Keratinocyte (primary cell): ENCODE data around the gene DCTN4. TPM values are rescaled to one million over a fixed set of nuclear protein-coding genes. Genes with fewer than 3 reads are reported as not detected.

Source experiments
- DNase-seq: peaks from one replicate; pipeline ENCODE4 v3.0.0-alpha.2; 2011; ENCODE audit warnings: low read depth, missing footprints, low spot score
- FAIRE-seq: peaks from 2 replicates; lab custom pipeline; 2011; peaks lifted over from hg19 to GRCh38; lab: Jason Lieb, UNC
- H2AFZ ChIP-seq: 2 replicates; pipeline ENCODE4 v1.6.0; 2012; ENCODE audit warnings: low read length, control low read depth, inconsistent platforms; ENCODE audit not compliant: control insufficient read depth
- H3K27ac ChIP-seq: 2 replicates; pipeline ENCODE4 v1.5.1; 2011; ENCODE audit warnings: low read length; ENCODE audit not compliant: control insufficient read depth, insufficient read depth
- H3K27me3 ChIP-seq: 3 replicates; pipeline ENCODE4 v1.6.0; 2011; ENCODE audit warnings: low read length; ENCODE audit not compliant: control insufficient read depth, insufficient read depth; ENCODE audit errors: extremely low read depth
- H3K36me3 ChIP-seq, 2 experiments: 2 replicates in 1 of 2; 3 replicates in 1 of 2; pipeline ENCODE4 v1.5.1; 2011; ENCODE audit warnings: low read length in 2 of 2, mild to moderate bottlenecking in 1 of 2; ENCODE audit not compliant: control insufficient read depth in 2 of 2, insufficient read depth in 2 of 2; ENCODE audit errors: extremely low read depth in 1 of 2
- H3K4me1 ChIP-seq: 3 replicates; pipeline ENCODE4 v1.5.1; 2011; ENCODE audit warnings: low read length; ENCODE audit not compliant: control insufficient read depth, insufficient read depth; ENCODE audit errors: extremely low read depth
- H3K4me2 ChIP-seq: 3 replicates; pipeline ENCODE4 v1.6.0; 2011; ENCODE audit warnings: low read depth, low read length; ENCODE audit not compliant: control insufficient read depth, insufficient read depth; ENCODE audit errors: extremely low read depth
- H3K4me3 ChIP-seq, 3 experiments: fragments of 200-600 bp in 1 of 3; sonication (generic) in 1 of 3; 2 replicates in 2 of 3; 3 replicates in 1 of 3; pipeline ENCODE4 v1.5.1; 2011 to 2016; ENCODE audit warnings: low read length in 3 of 3, mild to moderate bottlenecking in 3 of 3, control low read depth in 2 of 3, inconsistent platforms in 1 of 3, low read depth in 1 of 3, mixed read lengths in 1 of 3, mixed run types in 1 of 3, moderate library complexity in 1 of 3; ENCODE audit not compliant: control insufficient read depth in 2 of 3, insufficient read depth in 2 of 3; ENCODE audit errors: extremely low read depth in 1 of 3
- H3K79me2 ChIP-seq: 2 replicates; pipeline ENCODE4 v1.6.0; 2012; ENCODE audit warnings: low read length; ENCODE audit not compliant: control insufficient read depth, insufficient read depth
- H3K9ac ChIP-seq: 3 replicates; pipeline ENCODE4 v1.6.0; 2011; ENCODE audit warnings: low read length; ENCODE audit not compliant: control insufficient read depth, insufficient read depth; ENCODE audit errors: extremely low read depth
- H3K9me1 ChIP-seq: 3 replicates; pipeline ENCODE4 v1.6.0; 2011; ENCODE audit warnings: low read length; ENCODE audit not compliant: control insufficient read depth, insufficient read depth; ENCODE audit errors: extremely low read depth
- H3K9me3 ChIP-seq: 2 replicates; pipeline ENCODE4 v1.5.1; 2012; ENCODE audit warnings: low read depth, low read length; ENCODE audit not compliant: control insufficient read depth
- H4K20me1 ChIP-seq: 3 replicates; pipeline ENCODE4 v1.6.0; 2011; ENCODE audit warnings: low read length; ENCODE audit not compliant: control insufficient read depth, insufficient read depth; ENCODE audit errors: extremely low read depth
- CTCF ChIP-seq, 3 experiments: IDR thresholded peaks in 1 of 3; conservative IDR thresholded peaks in 1 of 3; optimal IDR thresholded peaks in 1 of 3; 2 replicates in 2 of 3; 3 replicates in 1 of 3; pipeline versions ENCODE3 to v1.5.1; 2011; ENCODE audit warnings: low read length in 3 of 3, mild to moderate bottlenecking in 3 of 3, moderate library complexity in 2 of 3, control low read depth in 1 of 3, inconsistent platforms in 1 of 3; ENCODE audit not compliant: insufficient read depth in 2 of 3; ENCODE audit errors: extremely low read depth in 1 of 3
- EZH2 ChIP-seq: IDR thresholded peaks from one replicate; pipeline ENCODE4 v1.6.1; 2012; ENCODE audit warnings: inconsistent platforms, mild to moderate bottlenecking, low read length, moderate library complexity
- dilution Hi-C: fragments of 300-500 bp; cut with MboI; formaldehyde crosslinking; loops from one replicate; pipeline ENCODE4 v1.7.0; 2020; ENCODE audit warnings: low sequenced_read_pairs; ENCODE audit not compliant: extremely low pct_ligation_motif_present
- polyA plus RNA-seq, 5 experiments: library from polyadenylated mRNA; depleted of rRNA in 3 of 5; stranded (reverse) in 3 of 5; stranded (forward) in 1 of 5; unstranded in 1 of 5; fragments of >200 nt; gene quantifications; 1 replicate in 1 of 5; 2 replicates in 3 of 5; 3 replicates in 1 of 5; pipeline versions ENCODE4 v1.2.1 to v1.2.3, GENCODE V29; 2011 to 2012; ENCODE audit warnings: missing spikeins in 2 of 5, low read depth in 1 of 5, low replicate concordance in 1 of 5

Gene DCTN4
- polyA plus RNA-seq, 1 donor (not counting 4 experiments of a cell fraction or from before 2014, with no cell fraction given): 44.3 TPM

DNA sequence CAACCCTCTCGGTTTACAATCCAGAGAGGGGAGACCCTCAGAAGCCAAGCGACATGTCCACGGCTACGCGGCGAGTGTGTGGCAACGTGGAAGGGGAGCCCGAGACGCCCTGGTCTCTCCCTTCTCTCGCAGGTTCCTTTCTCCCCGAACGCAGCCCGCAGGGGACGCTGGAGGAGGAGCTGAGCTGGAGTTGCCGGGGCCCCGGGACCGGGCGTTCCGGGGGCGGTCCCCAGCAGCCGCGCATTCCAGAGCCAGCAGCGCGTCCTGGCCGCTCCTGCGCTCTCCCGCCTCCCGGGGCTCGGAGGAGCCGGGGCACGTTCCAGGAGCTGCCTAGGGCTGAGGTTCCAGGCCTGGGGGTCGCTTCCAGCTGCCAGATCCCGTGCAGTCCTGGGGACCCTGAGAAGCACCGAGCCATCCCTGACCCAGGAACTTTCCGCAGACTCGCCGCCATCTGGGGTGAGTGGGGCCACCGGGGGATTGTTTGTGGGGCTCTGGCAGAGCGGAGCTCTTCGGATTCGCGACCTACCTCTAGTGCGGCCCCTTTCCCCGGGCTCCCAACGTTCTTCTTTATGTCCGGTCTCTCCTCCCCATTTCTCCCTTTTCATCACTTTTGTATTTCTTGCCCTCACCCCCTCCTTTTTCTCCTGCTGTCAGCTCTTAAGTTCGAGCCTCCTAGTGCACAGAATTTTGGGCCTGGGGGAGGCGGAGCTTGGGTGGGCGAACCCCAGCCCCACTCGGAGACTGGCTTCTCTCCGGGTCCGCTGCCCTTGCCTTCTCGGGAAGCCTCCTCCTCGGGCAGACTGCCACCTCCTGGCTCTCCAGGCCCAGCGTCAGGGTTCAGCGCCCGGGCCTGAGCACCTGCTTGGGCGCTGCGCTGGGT lies 19.9 kb upstream of the DCTN4 start, which contains the start of gene SMIM3:
Gene SMIM3, plus strand, starts transcription at position 241 of the 880 bp plus-strand sequence. CDS start 16,684 bp downstream, outside the sequence.
- Histone ChIP-seq H2AFZ (peak within 1 kb of the TSS; percentile 93), H3K27me3 (no peaks in the 10 kb centered on the region), H3K9me1 (peaks cover 6% of the 10 kb centered on the region), H3K9ac (peak within 1 kb of the TSS; percentile 92), H3K4me1 (peaks cover 54% of the 10 kb centered on the region), H3K4me3 (peak within 1 kb of the TSS; percentile 72 to 88 (median 83)), H3K79me2 (peaks cover 29% of the 10 kb centered on the region), H3K4me2 (peak within 1 kb of the TSS; percentile 88), H3K36me3 (peaks cover 0 to 4% of the 10 kb centered on the region in 2 experiments), H3K9me3 (no peaks in the 10 kb centered on the region), H3K27ac (peak within 1 kb of the TSS; percentile 75), H4K20me1 (no peaks in the 10 kb centered on the region)
- TF ChIP-seq CTCF (optimal IDR thresholded peaks at IDR 0.05 in 1 of 3, IDR thresholded peaks at IDR 0.05 in 1 of 3, conservative IDR thresholded peaks at IDR 0.05 in 1 of 3; ENCODE audit: extremely low read depth in 1 of 3, insufficient read depth in 2 of 3, low read length in 3 of 3) (peak; percentile 45 to 70 (median 66)), EZH2 (no peak)
- FAIRE-seq (no peak), DNase-seq (no peak)
- dilution Hi-C loops: no loop called here

- peak overlapping the region; percentile 75 for H3K27ac ChIP-seq
- H3K36me3 ChIP-seq: peaks cover 0 to 3% of the 10 kb centered on the region in 2 experiments
- DNase-seq: no peak
- no peaks in the 10 kb centered on the region for H3K9me3 ChIP-seq
- peak overlapping the region; percentile 92 for H3K9ac ChIP-seq
- H3K4me1 ChIP-seq: peaks cover 52% of the 10 kb centered on the region
- TF ChIP-seq CTCF (optimal IDR thresholded peaks at IDR 0.05 in 1 of 3, IDR thresholded peaks at IDR 0.05 in 1 of 3, conservative IDR thresholded peaks at IDR 0.05 in 1 of 3; ENCODE audit: extremely low read depth in 1 of 3, insufficient read depth in 2 of 3, low read length in 3 of 3): no peak
- TF ChIP-seq EZH2: no peak
- peaks cover 6% of the 10 kb centered on the region for H3K9me1 ChIP-seq
- dilution Hi-C loops: no loop called here
- no peaks in the 10 kb centered on the region for H4K20me1 ChIP-seq
- no peak for FAIRE-seq
- H3K79me2 ChIP-seq: peaks cover 29% of the 10 kb centered on the region
- H2AFZ ChIP-seq: peak overlapping the region; percentile 93
- no peaks in the 10 kb centered on the region for H3K27me3 ChIP-seq
- peak overlapping the region; percentile 88 for H3K4me2 ChIP-seq
- peak overlapping the region; percentile 72 to 88 (median 83) for H3K4me3 ChIP-seq
Observed at GRCh38 chr5:150778088-150778516, 19.3 kb upstream of the DCTN4 start.
